ENCODE data around the gene CIAO2B. TPM values are rescaled to one million over a fixed set of nuclear protein-coding genes. Genes with fewer than 3 reads are reported as not detected.
"Not testable (repeated sequence)": the region's sequence is repeated elsewhere in the genome, so short reads cannot be mapped to it uniquely, and the experiment has no call there.

CIAO2B gene
- total and polyA plus RNA-seq, 9 donors, result 40.1 to 150 (median 66.7) TPM

GRCh38 chr16:66937725-66938337, 3.6 kb upstream of the CIAO2B start:
- Histone ChIP-seq H3K36me3 (no peaks in the 10 kb centered on the region), H3K4me1 (ENCODE audit: insufficient read depth) (peaks cover 14% of the 10 kb centered on the region), H3K27ac (no peak overlapping the region), H3K9me3 (no peaks in the 10 kb centered on the region), H3K4me3 (no peak overlapping the region), H3K27me3 (no peaks in the 10 kb centered on the region)
- intact Hi-C loops (cut with DNase I), result loop anchor here in 1 of 4 donors (10.0 kb wide), 2 partner anchors 57 to 527 kb away; no protein-coding TSS in a partner anchor
- no peak for DNase-seq
- no peak for TF ChIP-seq POLR2A (IDR thresholded peaks at IDR 0.05)
- no peak for TF ChIP-seq EP300 (IDR thresholded peaks at IDR 0.05)
- TF ChIP-seq, protein P1, sequence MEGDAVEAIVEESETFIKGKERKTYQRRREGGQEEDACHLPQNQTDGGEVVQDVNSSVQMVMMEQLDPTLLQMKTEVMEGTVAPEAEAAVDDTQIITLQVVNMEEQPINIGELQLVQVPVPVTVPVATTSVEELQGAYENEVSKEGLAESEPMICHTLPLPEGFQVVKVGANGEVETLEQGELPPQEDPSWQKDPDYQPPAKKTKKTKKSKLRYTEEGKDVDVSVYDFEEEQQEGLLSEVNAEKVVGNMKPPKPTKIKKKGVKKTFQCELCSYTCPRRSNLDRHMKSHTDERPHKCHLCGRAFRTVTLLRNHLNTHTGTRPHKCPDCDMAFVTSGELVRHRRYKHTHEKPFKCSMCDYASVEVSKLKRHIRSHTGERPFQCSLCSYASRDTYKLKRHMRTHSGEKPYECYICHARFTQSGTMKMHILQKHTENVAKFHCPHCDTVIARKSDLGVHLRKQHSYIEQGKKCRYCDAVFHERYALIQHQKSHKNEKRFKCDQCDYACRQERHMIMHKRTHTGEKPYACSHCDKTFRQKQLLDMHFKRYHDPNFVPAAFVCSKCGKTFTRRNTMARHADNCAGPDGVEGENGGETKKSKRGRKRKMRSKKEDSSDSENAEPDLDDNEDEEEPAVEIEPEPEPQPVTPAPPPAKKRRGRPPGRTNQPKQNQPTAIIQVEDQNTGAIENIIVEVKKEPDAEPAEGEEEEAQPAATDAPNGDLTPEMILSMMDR (IDR thresholded peaks at IDR 0.05), result no peak
- 86 to 92% (median 90%) methylated on average over 10 of the region's 10 CpGs for WGBS, 3 donors

- H3K4me1 ChIP-seq (ENCODE audit: insufficient read depth), result peaks cover 14% of the 10 kb centered on the region
- H3K36me3 ChIP-seq, result no peaks in the 10 kb centered on the region
- H3K27me3 ChIP-seq, result no peaks in the 10 kb centered on the region
- TF ChIP-seq, protein P1 (IDR thresholded peaks at IDR 0.05), result no peak
- no peak for TF ChIP-seq EP300 (IDR thresholded peaks at IDR 0.05)
- no peak for TF ChIP-seq POLR2A (IDR thresholded peaks at IDR 0.05)
- WGBS, 3 donors, result 87 to 93% (median 92%) methylated on average over 4 of the region's 4 CpGs
- intact Hi-C loops (cut with DNase I), result loop anchor here in 1 of 4 donors (10.0 kb wide), 2 partner anchors 58 to 528 kb away; no protein-coding TSS in a partner anchor
- H3K27ac ChIP-seq, result no peak overlapping the region
- no peak overlapping the region for H3K4me3 ChIP-seq
- DNase-seq, result no peak
- H3K9me3 ChIP-seq, result no peaks in the 10 kb centered on the region
Measured at GRCh38 chr16:66936889-66937554, 2.8 kb upstream of the CIAO2B start.

DNA sequence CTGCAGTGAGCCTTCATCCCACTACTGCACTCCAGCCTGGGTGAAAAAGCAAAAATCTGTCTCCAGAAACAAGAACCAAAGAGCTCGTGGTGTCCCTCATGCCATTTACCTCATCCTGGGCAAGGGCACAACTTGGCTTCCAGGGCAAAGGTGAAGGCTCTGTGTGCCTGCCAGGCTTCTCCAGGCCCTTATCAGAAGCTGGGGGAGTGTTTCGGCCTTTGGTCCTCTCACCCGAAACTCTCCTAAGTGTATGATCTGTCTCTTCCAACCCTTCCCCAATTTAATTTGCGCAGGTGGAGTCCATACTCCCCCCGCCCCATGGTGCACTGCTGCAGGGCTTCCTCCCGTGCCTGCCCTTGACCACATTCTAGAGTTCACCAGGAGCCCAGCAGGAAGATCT, 2.3 kb upstream of the CIAO2B start:
- no peak for TF ChIP-seq EP300 (IDR thresholded peaks at IDR 0.05)
- TF ChIP-seq, protein P1 (IDR thresholded peaks at IDR 0.05), result no peak
- no peak for TF ChIP-seq POLR2A (IDR thresholded peaks at IDR 0.05)
- no peak overlapping the region for H3K27ac ChIP-seq
- no peaks in the 10 kb centered on the region for H3K36me3 ChIP-seq
- peaks cover 14% of the 10 kb centered on the region for H3K4me1 ChIP-seq (ENCODE audit: insufficient read depth)
- intact Hi-C loops (cut with DNase I), result loop anchor here in 1 of 4 donors (10.0 kb wide), 2 partner anchors 58 to 528 kb away; no protein-coding TSS in a partner anchor
- no peaks in the 10 kb centered on the region for H3K9me3 ChIP-seq
- H3K27me3 ChIP-seq, result no peaks in the 10 kb centered on the region
- DNase-seq, result no peak
- H3K4me3 ChIP-seq, result no peak overlapping the region
- WGBS, 3 donors, result 52 to 61% (median 56%) methylated on average over 6 of the region's 6 CpGs

- Histone ChIP-seq H3K36me3 (no peaks in the 10 kb centered on the region), H3K9me3 (no peaks in the 10 kb centered on the region), H3K27ac (peak within 1 kb of the TSS; percentile 43 to 87), H3K4me1 (ENCODE audit: insufficient read depth) (peaks cover 14% of the 10 kb centered on the region), H3K27me3 (no peaks in the 10 kb centered on the region), H3K4me3 (peak within 1 kb of the TSS; percentile 99)
- WGBS, 3 donors, result 8 to 13% (median 12%) methylated on average over 44 of the region's 44 CpGs
- TF ChIP-seq POLR2A (IDR thresholded peaks at IDR 0.05) (no peak), EP300 (IDR thresholded peaks at IDR 0.05) (no peak)
- TF ChIP-seq, protein P1 (IDR thresholded peaks at IDR 0.05), result no peak
- peak in 2 of 5 donors; percentile 49 to 60 for DNase-seq
- intact Hi-C loops (cut with DNase I), result loop anchor here in 1 of 4 donors (10.0 kb wide), 2 partner anchors 59 to 529 kb away; no protein-coding TSS in a partner anchor
Measured at GRCh38 chr16:66935314-66936011, 1.3 kb upstream of the CIAO2B start, which contains the start of gene CES2. Gene CES2, plus strand, starts transcription at chr16:66935516. Its CDS starts 120 bp downstream, at chr16:66935636.

DNA sequence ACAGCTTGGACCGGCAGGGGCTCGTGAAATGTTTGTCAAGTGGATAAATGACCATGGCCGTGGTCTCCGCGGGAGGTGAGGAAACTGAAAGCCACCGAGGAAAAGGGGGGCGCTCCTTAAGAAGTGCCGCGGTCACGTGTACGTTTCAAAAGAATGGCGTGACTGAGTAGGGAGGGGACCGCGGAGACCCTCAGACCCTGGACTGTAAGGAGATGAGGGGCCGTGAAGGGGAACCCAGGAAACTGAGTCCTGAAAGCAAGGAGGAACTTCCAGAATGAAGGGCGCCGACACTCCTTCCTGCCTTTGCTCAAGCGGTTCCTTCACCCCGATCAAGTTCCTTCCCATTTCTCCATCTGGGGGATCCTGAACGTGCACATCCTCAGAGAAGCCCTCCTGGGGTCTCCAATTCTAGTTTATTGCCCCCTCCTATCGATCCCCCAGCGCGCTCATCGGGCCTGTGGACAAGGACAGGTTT, 674 bp upstream of the CIAO2B start:
- WGBS, 3 donors, result 0 to 1% (median 0%) methylated on average over 21 to 24 of the region's 24 CpGs
- peaks cover 14% of the 10 kb centered on the region for H3K4me1 ChIP-seq (ENCODE audit: insufficient read depth)

More for the DNA sequence above, 674 bp upstream of the CIAO2B start:
- intact Hi-C loops (cut with DNase I), result loop anchor here in 2 of 4 donors (5.0 to 10.0 kb wide), 3 partner anchors 38 to 530 kb away; no protein-coding TSS in a partner anchor
- not testable (repeated sequence) for H3K36me3 ChIP-seq, H3K9me3 ChIP-seq, H3K27me3 ChIP-seq, DNase-seq
- H3K27ac ChIP-seq, result peak overlapping the region; percentile 43 to 87
- H3K4me3 ChIP-seq, result peak overlapping the region; percentile 99

Data from ovary (tissue), 9 donors.